GM12878 (cell line): ENCODE results near the gene PLCD1. TPM values are rescaled to one million over a fixed set of nuclear protein-coding genes. Genes with fewer than 3 reads are reported as not detected.

ENCODE experiments used
- ATAC-seq: fragments of 200-7000 bp; cut with Tn5 transposase; 3 replicates; pipeline ENCODE4 v1.9.1; 2020; ENCODE audit warnings: mild to moderate bottlenecking, moderate library complexity
- BruUV-seq: library from RNA; stranded (reverse); fragments of 400-500 nt; replicated peaks from 2 replicates; lab custom pipeline; 2021; lab: Mats Ljungman, UMichigan
- CTCF ChIA-PET: fragments of 300-600 bp; sonication (Branson Sonifier 250); formaldehyde crosslinking; extraction: SDS; loops from one replicate; lab custom pipeline; 2021; ENCODE audit warnings: inconsistent platforms; lab: Yijun Ruan, JAX
- POLR2A ChIA-PET: fragments of 350-600 bp; formaldehyde crosslinking; extraction: SDS; loops from one replicate; lab custom pipeline; 2021; ENCODE audit warnings: inconsistent platforms; lab: Charles Lee
- RAD21 ChIA-PET: fragments of 300-600 bp; sonication (Branson Sonifier 250); formaldehyde crosslinking; loops from one replicate; lab custom pipeline; 2023; ENCODE audit warnings: antibody characterized with exemption; ENCODE audit not compliant: unreplicated experiment; lab: Charles Lee
- SMC1A ChIA-PET: fragments of 300-600 bp; sonication (Branson Sonifier 250); formaldehyde crosslinking; loops from one replicate; lab custom pipeline; 2023; ENCODE audit not compliant: unreplicated experiment, uncharacterized antibody; lab: Charles Lee
- DNase-seq: peaks from one replicate; pipeline ENCODE4 v3.0.0-alpha.2; 2011; ENCODE audit warnings: low read depth, low spot score
- FAIRE-seq: peaks from 3 replicates; lab custom pipeline; 2011; peaks lifted over from hg19 to GRCh38; lab: Jason Lieb, UNC
- H2AFZ ChIP-seq: 2 replicates; pipeline ENCODE4 v1.6.0; 2011; ENCODE audit warnings: low read depth, low read length, control low read depth; ENCODE audit not compliant: control insufficient read depth
- H3K27ac ChIP-seq: 2 replicates; pipeline ENCODE4 v1.5.1; 2011; ENCODE audit warnings: control low read depth; ENCODE audit not compliant: control insufficient read depth, insufficient read depth
- H3K27me3 ChIP-seq, 2 experiments: replicated peaks in 1 of 2; 2 replicates each; pipeline versions ENCODE4 v1.6.0 to v1.6.1; 2011; ENCODE audit warnings: low read length in 1 of 2; ENCODE audit not compliant: control insufficient read depth in 2 of 2, insufficient read depth in 2 of 2
- H3K36me3 ChIP-seq, 2 experiments: 2 replicates each; pipeline ENCODE4 v1.5.1; 2011; ENCODE audit warnings: low read length in 1 of 2; ENCODE audit not compliant: control insufficient read depth in 2 of 2, insufficient read depth in 2 of 2
- H3K4me1 ChIP-seq: 2 replicates; pipeline ENCODE4 v1.6.1; 2011; ENCODE audit warnings: mild to moderate bottlenecking, low read length, moderate library complexity, mixed read lengths; ENCODE audit not compliant: control insufficient read depth, insufficient read depth
- H3K4me2 ChIP-seq: 2 replicates; pipeline ENCODE4 v1.6.0; 2011; ENCODE audit warnings: control low read depth; ENCODE audit not compliant: control insufficient read depth, insufficient read depth
- H3K4me3 ChIP-seq: fragments of 200-600 bp; sonication (generic); 2 replicates; pipeline ENCODE4 v1.5.1; 2016
- H3K79me2 ChIP-seq: 2 replicates; pipeline ENCODE4 v1.6.0; 2011; ENCODE audit warnings: low read length; ENCODE audit not compliant: control insufficient read depth, insufficient read depth
- H3K9ac ChIP-seq: 2 replicates; pipeline ENCODE4 v1.8.0; 2011; ENCODE audit warnings: low read length, control low read depth, mixed read lengths; ENCODE audit not compliant: control insufficient read depth, insufficient read depth
- H3K9me3 ChIP-seq: replicated peaks from 3 replicates; pipeline ENCODE4 v1.5.1; 2011; ENCODE audit warnings: mild to moderate bottlenecking, low read length; ENCODE audit not compliant: control insufficient read depth, insufficient read depth
- H4K20me1 ChIP-seq: 2 replicates; pipeline ENCODE4 v1.6.0; 2011; ENCODE audit not compliant: control insufficient read depth, insufficient read depth
- CEBPB ChIP-seq, 2 experiments: fragments of 150-350 bp in 1 of 2; IDR thresholded peaks; 2 replicates each; pipeline ENCODE4 v1.6.1; 2012 to 2014; ENCODE audit warnings: low read depth in 2 of 2, low read length in 2 of 2, borderline replicate concordance in 1 of 2, inconsistent platforms in 1 of 2
- DPF2 ChIP-seq: fragments of 450-650 bp; IDR thresholded peaks from 2 replicates; pipeline ENCODE4 v1.6.1; 2017; ENCODE audit warnings: mild to moderate bottlenecking
- EZH2 ChIP-seq: IDR thresholded peaks from 2 replicates; pipeline ENCODE4 v1.6.1; 2012; ENCODE audit warnings: low read depth, mild to moderate bottlenecking, control low read depth, inconsistent platforms, low read length, borderline replicate concordance; ENCODE audit not compliant: control insufficient read depth
- FOXM1 ChIP-seq: IDR thresholded peaks from 2 replicates; pipeline ENCODE4 v1.6.1; 2012; ENCODE audit warnings: low read depth, mild to moderate bottlenecking, inconsistent platforms, low read length, moderate library complexity
- HDAC6 ChIP-seq: fragments of 200-600 bp; sonication (generic); IDR thresholded peaks from one replicate; pipeline ENCODE4 v1.8.0; 2017; ENCODE audit warnings: antibody characterized with exemption; ENCODE audit not compliant: unreplicated experiment
- IRF4 ChIP-seq: IDR thresholded peaks from 2 replicates; pipeline ENCODE4 v1.6.1; 2011; ENCODE audit warnings: low read depth, low read length
- IRF5 ChIP-seq: fragments of 450-650 bp; IDR thresholded peaks from 2 replicates; pipeline ENCODE4 v1.6.1; 2017; ENCODE audit warnings: borderline replicate concordance
- JUNB ChIP-seq: IDR thresholded peaks from 2 replicates; pipeline ENCODE4 v1.6.1; 2016; ENCODE audit warnings: antibody characterized with exemption, mild to moderate bottlenecking
- PKNOX1 ChIP-seq: fragments of 450-650 bp; IDR thresholded peaks from 2 replicates; pipeline ENCODE4 v1.6.1; 2016; ENCODE audit warnings: mild to moderate bottlenecking
- RELA ChIP-seq: fragments of 450-650 bp; IDR thresholded peaks from 2 replicates; pipeline ENCODE4 v1.8.0; 2014; ENCODE audit warnings: borderline replicate concordance; ENCODE audit not compliant: partially characterized antibody
- RFX5 ChIP-seq: IDR thresholded peaks from 2 replicates; pipeline ENCODE4 v1.6.1; 2011; ENCODE audit warnings: low read depth, low read length, improper control_type of control experiment
- STAT3 ChIP-seq: IDR thresholded peaks from 2 replicates; pipeline ENCODE4 v1.6.1; 2011; ENCODE audit warnings: low read depth, low read length, improper control_type of control experiment
- TAF1 ChIP-seq: IDR thresholded peaks from 2 replicates; pipeline ENCODE4 v1.6.1; 2011; ENCODE audit warnings: mild to moderate bottlenecking, low read depth, low read length, borderline replicate concordance
- USF2 ChIP-seq: IDR thresholded peaks from 2 replicates; pipeline ENCODE4 v1.6.1; 2011; ENCODE audit warnings: low read depth, low read length, improper control_type of control experiment, borderline replicate concordance
- YY1 ChIP-seq: IDR thresholded peaks from 2 replicates; pipeline ENCODE4 v1.6.1; 2011; ENCODE audit warnings: low read depth, mild to moderate bottlenecking, low read length
- WGBS: methylation state at CpG from one replicate; pipeline ENCODE4 v1.1.6; 2016; ENCODE audit warnings: low lambda C conversion rate; ENCODE audit not compliant: insufficient replicate concordance, insufficient coverage; ENCODE audit errors: missing lambda C conversion rate; 5-methylcytosine and 5-hydroxymethylcytosine counted together
- in situ Hi-C: fragments of 300-500 bp; cut with MboI; formaldehyde crosslinking; loops from 9 replicates; pipeline ENCODE4 v1.14.3; 2018; ENCODE audit warnings: mixed read lengths
- intact Hi-C: fragments of 100-400 bp; cut with micrococcal nuclease; formaldehyde crosslinking; loops from one replicate; pipeline ENCODE4 v1.14.2; 2022; ENCODE audit not compliant: unreplicated experiment
- polyA plus RNA-seq, 11 experiments: library from polyadenylated mRNA; depleted of rRNA in 4 of 11; unstranded in 6 of 11; stranded (reverse) in 5 of 11; fragments of >200 nt; fragmentation: Nextera tagmentation in 4 of 11; fragmentation: Illumina TruSeq in 1 of 11; extraction: Ambion mirVana in 4 of 11; extraction: Trizol in 1 of 11; gene quantifications; 1 replicate in 1 of 11; 2 replicates in 10 of 11; pipeline versions ENCODE4 v1.2.1 to v1.2.3, GENCODE V29; 2011 to 2016; ENCODE audit warnings: inconsistent platforms in 2 of 11, missing spikeins in 2 of 11, low read depth in 1 of 11
- total RNA-seq, 4 experiments: library from RNA; depleted of rRNA in 3 of 4; stranded (reverse); fragments of >200 nt in 3 of 4; fragmentation: Illumina TruSeq in 1 of 4; extraction: Trizol in 1 of 4; gene quantifications; 2 replicates each; pipeline versions ENCODE4 v1.2.1 to v1.2.3, GENCODE V29; 2013 to 2021
- TF ChIP-seq, protein P1 (sequence below): IDR thresholded peaks from 2 replicates; pipeline ENCODE4 v1.6.1; 2011; ENCODE audit warnings: borderline replicate concordance, low read depth, mild to moderate bottlenecking, moderate library complexity, low read length; ENCODE audit not compliant: insufficient read depth, poor library complexity, severe bottlenecking

PLCD1 gene
- total and polyA plus RNA-seq, 10 of the 15 experiments (the other 5 are each of a cell fraction or from before 2014, with no cell fraction given): 0.20 to 3.9 (median 1.2) TPM; not detected in 1

DNA sequence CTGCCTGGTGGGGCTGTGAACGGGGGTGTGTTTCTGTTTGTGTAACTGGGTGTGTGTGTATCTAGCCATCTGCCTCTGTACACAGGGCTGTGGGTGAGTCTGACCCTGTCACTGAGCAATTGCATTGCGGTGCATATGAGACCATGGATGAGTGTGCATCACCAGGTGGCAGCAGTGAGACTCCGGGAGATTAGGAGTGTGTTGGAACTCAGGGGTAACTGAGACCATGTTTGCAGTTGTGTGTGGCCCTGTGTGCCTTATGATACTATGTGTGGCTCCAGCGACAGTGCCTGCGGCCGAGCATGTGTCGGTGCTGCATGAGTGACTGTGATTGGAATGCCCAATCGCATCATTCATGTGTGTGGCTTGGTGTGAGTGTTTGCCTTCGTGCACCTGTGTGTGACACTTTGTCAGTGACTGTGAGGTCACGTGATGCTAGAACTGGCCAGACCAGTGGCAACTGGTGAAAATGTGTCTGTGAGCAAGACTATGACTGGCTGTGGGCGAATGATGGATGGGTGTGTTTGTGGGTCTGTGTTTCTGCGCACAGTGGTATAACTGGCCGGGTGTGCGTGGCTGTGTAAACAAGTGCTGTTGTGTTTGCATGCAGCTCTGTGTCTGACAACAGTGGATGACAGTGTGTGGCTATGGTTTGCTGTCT is 24.9 kb downstream of the PLCD1 start:
- FAIRE-seq: peak; percentile 68
- ChIA-PET SMC1A (interaction anchor here (1.0 to 1.2 kb wide), 2 partner anchors 30 to 129 kb away, joined by 3 to 7 read pairs; no protein-coding TSS in a partner anchor), RAD21 (interaction anchor here (0.6 to 0.8 kb wide), 2 partner anchors 26 to 81 kb away, joined by 3 read pairs; no protein-coding TSS in a partner anchor), CTCF (interaction anchor here (0.8 to 1.9 kb wide), 8 partner anchors 17 to 464 kb away, joined by 3 to 18 read pairs (median 4); no protein-coding TSS in a partner anchor), POLR2A (interaction anchor here (0.5 kb wide), 1 partner anchor 23 kb away, joined by 3 read pairs; no protein-coding TSS in a partner anchor)
- H3K27ac ChIP-seq: no peak overlapping the region
- DNase-seq: no peak
- peak; percentile 85 for ATAC-seq
- no peak overlapping the region for H3K4me2 ChIP-seq
- H3K9me3 ChIP-seq: no peaks in the 10 kb centered on the region
- peaks cover 0 to 3% of the 10 kb centered on the region in 2 experiments; a peak in 2 of 4 replicates for H3K36me3 ChIP-seq
- H2AFZ ChIP-seq: no peak overlapping the region
- H3K9ac ChIP-seq: no peak overlapping the region
- intact Hi-C loops: loop anchor here (1.0 kb wide), 2 partner anchors 36 to 476 kb away; no protein-coding TSS in a partner anchor
- no peaks in the 10 kb centered on the region for H4K20me1 ChIP-seq
- H3K4me3 ChIP-seq: no peak overlapping the region
- 74% methylated on average over 14 of the region's 14 CpGs for WGBS
- H3K79me2 ChIP-seq: no peaks in the 10 kb centered on the region
- H3K4me1 ChIP-seq: no peaks in the 10 kb centered on the region; the same call in 1 of the 2 replicates
- H3K27me3 ChIP-seq: no peaks in the 10 kb centered on the region
- in situ Hi-C loops: no loop called here
- no TSS peak for BruUV-seq
- TF ChIP-seq JUNB (no peak), USF2 (no peak; the same call in 1 of the 2 replicates), HDAC6 (no peak), RFX5 (no peak), DPF2 (0 out of 2 replicates have a peak, but pooled peaks have one; percentile 5), PKNOX1 (no peak), CEBPB (IDR thresholded peaks at IDR 0.05; ENCODE audit: borderline replicate concordance in 1 of 2, low read depth in 2 of 2, low read length in 2 of 2) (no peak), IRF5 (no peak), EZH2 (no peak), YY1 (no peak), IRF4 (peak; percentile 22; the same call in 1 of the 2 replicates), STAT3 (no peak), FOXM1 (no peak), RELA (no peak), TAF1 (no peak)
- TF ChIP-seq, protein P1, sequence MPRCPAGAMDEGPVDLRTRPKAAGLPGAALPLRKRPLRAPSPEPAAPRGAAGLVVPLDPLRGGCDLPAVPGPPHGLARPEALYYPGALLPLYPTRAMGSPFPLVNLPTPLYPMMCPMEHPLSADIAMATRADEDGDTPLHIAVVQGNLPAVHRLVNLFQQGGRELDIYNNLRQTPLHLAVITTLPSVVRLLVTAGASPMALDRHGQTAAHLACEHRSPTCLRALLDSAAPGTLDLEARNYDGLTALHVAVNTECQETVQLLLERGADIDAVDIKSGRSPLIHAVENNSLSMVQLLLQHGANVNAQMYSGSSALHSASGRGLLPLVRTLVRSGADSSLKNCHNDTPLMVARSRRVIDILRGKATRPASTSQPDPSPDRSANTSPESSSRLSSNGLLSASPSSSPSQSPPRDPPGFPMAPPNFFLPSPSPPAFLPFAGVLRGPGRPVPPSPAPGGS: peak; percentile 89
